Measurements from ENCODE around the gene ZNF213.
"Not testable (repeated sequence)": the region's sequence is repeated elsewhere in the genome, so short reads cannot be mapped to it uniquely, and the experiment has no call there.

The ZNF213 gene

DNA sequence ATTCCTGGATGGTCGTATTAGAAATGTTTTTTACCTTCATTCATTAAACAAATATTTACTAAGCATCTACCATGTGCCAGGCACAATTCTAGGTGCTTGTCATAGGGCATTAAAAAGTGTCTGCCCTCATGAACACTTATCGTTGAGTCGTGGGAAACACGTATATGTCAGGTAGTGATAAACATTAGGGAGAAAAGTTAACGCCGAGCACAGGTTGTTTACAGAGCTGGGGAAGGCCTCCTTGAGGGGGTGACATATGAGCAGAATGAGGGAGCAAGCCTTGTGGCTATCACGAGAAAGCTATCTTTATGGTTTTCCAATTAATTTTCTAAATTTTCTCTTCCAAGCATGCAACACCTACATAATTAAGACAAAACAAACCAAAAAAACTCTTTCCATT, 985 bp upstream of the ZNF213 start:
- WGBS, 2 experiments (ENCODE audit: insufficient coverage in 2 of 2) = 21 to 33% methylated on average over 5 of the region's 7 CpGs
- H3K36me3 ChIP-seq (ENCODE audit: control insufficient read depth, insufficient read depth, low read length) = peaks cover 54% of the 10 kb centered on the region
- no peaks in the 10 kb centered on the region for H3K9me3 ChIP-seq (ENCODE audit: control insufficient read depth, low read length)
- peak overlapping the region; percentile 100 for H3K4me3 ChIP-seq (ENCODE audit: extremely low read depth, insufficient read depth, low read length, poor library complexity, severe bottlenecking)
- peaks cover 15% of the 10 kb centered on the region for H3K4me1 ChIP-seq (ENCODE audit: control insufficient read depth, insufficient read depth, low read length, poor library complexity, severe bottlenecking)
- no peak overlapping the region for H3K27ac ChIP-seq (ENCODE audit: low read depth, low read length, severe bottlenecking)

- H3K36me3 ChIP-seq (ENCODE audit: control insufficient read depth, insufficient read depth, low read length) = peaks cover 52% of the 10 kb centered on the region
These were observed 392 bp downstream of the ZNF213 start for GRCh38 chr16:3135126-3135715.

GRCh38 chr16:3137267-3137666, 2.4 kb downstream of the ZNF213 start:
- 98 to 99% methylated on average over 13 of the region's 13 CpGs for WGBS, 2 experiments (ENCODE audit: insufficient coverage in 2 of 2)
- H3K9me3 ChIP-seq (ENCODE audit: control insufficient read depth, low read length) = no peaks in the 10 kb centered on the region

More at GRCh38 chr16:3135126-3135715, 392 bp downstream of the ZNF213 start:
- H3K4me1 ChIP-seq (ENCODE audit: control insufficient read depth, insufficient read depth, low read length, poor library complexity, severe bottlenecking) = peaks cover 23% of the 10 kb centered on the region
- H3K4me3 ChIP-seq (ENCODE audit: extremely low read depth, insufficient read depth, low read length, poor library complexity, severe bottlenecking) = peak overlapping the region; percentile 88
- H3K9me3 ChIP-seq (ENCODE audit: control insufficient read depth, low read length) = no peaks in the 10 kb centered on the region
- WGBS, 2 experiments (ENCODE audit: insufficient coverage in 2 of 2) = 0 to 1% methylated on average over 36 to 39 of the region's 43 CpGs
- H3K27ac ChIP-seq (ENCODE audit: low read depth, low read length, severe bottlenecking) = peak overlapping the region; percentile 67

DNA sequence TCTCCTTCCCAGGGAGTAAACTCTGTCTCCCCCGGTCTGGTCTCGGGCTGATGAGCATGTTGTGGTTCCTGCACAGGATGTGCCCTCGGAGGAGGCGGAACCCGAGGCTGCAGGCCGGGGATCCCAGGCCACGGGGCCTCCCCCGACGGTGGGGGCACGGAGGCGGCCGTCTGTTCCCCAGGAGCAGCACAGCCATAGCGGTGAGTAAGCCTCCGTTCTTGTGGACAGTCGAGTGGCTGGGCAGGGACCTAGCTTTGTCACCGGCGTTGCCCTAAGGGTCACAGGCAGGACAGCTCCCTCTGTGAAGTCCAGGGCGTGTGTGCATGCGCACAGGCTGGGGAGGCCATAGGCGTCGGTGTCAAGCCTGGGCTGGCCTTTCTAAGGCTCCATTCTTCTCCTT, 3.5 kb downstream of the ZNF213 start:
- Histone ChIP-seq H3K9me3 (ENCODE audit: control insufficient read depth, low read length) (no peaks in the 10 kb centered on the region), H3K27ac (ENCODE audit: low read depth, low read length, severe bottlenecking) (no peak overlapping the region), H3K36me3 (ENCODE audit: control insufficient read depth, insufficient read depth, low read length) (peaks cover 42% of the 10 kb centered on the region), H3K4me3 (ENCODE audit: extremely low read depth, insufficient read depth, low read length, poor library complexity, severe bottlenecking) (no peak overlapping the region), H3K4me1 (ENCODE audit: control insufficient read depth, insufficient read depth, low read length, poor library complexity, severe bottlenecking) (peaks cover 23% of the 10 kb centered on the region)
- 96 to 98% methylated on average over 21 of the region's 21 CpGs for WGBS, 2 experiments (ENCODE audit: insufficient coverage in 2 of 2)

More at GRCh38 chr16:3137267-3137666, 2.4 kb downstream of the ZNF213 start:
- Histone ChIP-seq H3K27ac (ENCODE audit: low read depth, low read length, severe bottlenecking) (no peak overlapping the region), H3K4me3 (ENCODE audit: extremely low read depth, insufficient read depth, low read length, poor library complexity, severe bottlenecking) (no peak overlapping the region), H3K36me3 (ENCODE audit: control insufficient read depth, insufficient read depth, low read length) (peaks cover 50% of the 10 kb centered on the region), H3K4me1 (ENCODE audit: control insufficient read depth, insufficient read depth, low read length, poor library complexity, severe bottlenecking) (peaks cover 23% of the 10 kb centered on the region)

- Histone ChIP-seq H3K27ac (ENCODE audit: low read depth, low read length, severe bottlenecking) (no peak overlapping the region), H3K4me3 (ENCODE audit: extremely low read depth, insufficient read depth, low read length, poor library complexity, severe bottlenecking) (no peak overlapping the region), H3K4me1 (ENCODE audit: control insufficient read depth, insufficient read depth, low read length, poor library complexity, severe bottlenecking) (peaks cover 23% of the 10 kb centered on the region), H3K36me3 (ENCODE audit: control insufficient read depth, insufficient read depth, low read length) (peaks cover 42% of the 10 kb centered on the region), H3K9me3 (ENCODE audit: control insufficient read depth, low read length) (no peaks in the 10 kb centered on the region)
- WGBS, 2 experiments (ENCODE audit: insufficient coverage in 2 of 2) = 93% methylated on average over 12 to 14 of the region's 14 CpGs
These were observed 4.1 kb downstream of the ZNF213 start for GRCh38 chr16:3138823-3139426.

GRCh38 chr16:3139561-3139960, 4.7 kb downstream of the ZNF213 start:
- not testable (repeated sequence) for H3K9me3 ChIP-seq (ENCODE audit: control insufficient read depth, low read length); H3K4me3 ChIP-seq (ENCODE audit: extremely low read depth, insufficient read depth, low read length, poor library complexity, severe bottlenecking); H3K27ac ChIP-seq (ENCODE audit: low read depth, low read length, severe bottlenecking)
- WGBS, 2 experiments (ENCODE audit: insufficient coverage in 2 of 2) = 92 to 94% methylated on average over 9 of the region's 9 CpGs
- Histone ChIP-seq H3K36me3 (ENCODE audit: control insufficient read depth, insufficient read depth, low read length) (peaks cover 42% of the 10 kb centered on the region), H3K4me1 (ENCODE audit: control insufficient read depth, insufficient read depth, low read length, poor library complexity, severe bottlenecking) (peaks cover 23% of the 10 kb centered on the region)

- H3K4me1 ChIP-seq (ENCODE audit: control insufficient read depth, insufficient read depth, low read length, poor library complexity, severe bottlenecking) = peaks cover 21% of the 10 kb centered on the region
- H3K4me3 ChIP-seq (ENCODE audit: extremely low read depth, insufficient read depth, low read length, poor library complexity, severe bottlenecking) = no peak overlapping the region
- peaks cover 42% of the 10 kb centered on the region for H3K36me3 ChIP-seq (ENCODE audit: control insufficient read depth, insufficient read depth, low read length)
- H3K9me3 ChIP-seq (ENCODE audit: control insufficient read depth, low read length) = no peaks in the 10 kb centered on the region
- no peak overlapping the region for H3K27ac ChIP-seq (ENCODE audit: low read depth, low read length, severe bottlenecking)
- 96 to 97% methylated on average over 68 to 69 of the region's 69 CpGs for WGBS, 2 experiments (ENCODE audit: insufficient coverage in 2 of 2)
These were observed 6.0 kb downstream of the ZNF213 start for GRCh38 chr16:3140603-3141427.

DNA sequence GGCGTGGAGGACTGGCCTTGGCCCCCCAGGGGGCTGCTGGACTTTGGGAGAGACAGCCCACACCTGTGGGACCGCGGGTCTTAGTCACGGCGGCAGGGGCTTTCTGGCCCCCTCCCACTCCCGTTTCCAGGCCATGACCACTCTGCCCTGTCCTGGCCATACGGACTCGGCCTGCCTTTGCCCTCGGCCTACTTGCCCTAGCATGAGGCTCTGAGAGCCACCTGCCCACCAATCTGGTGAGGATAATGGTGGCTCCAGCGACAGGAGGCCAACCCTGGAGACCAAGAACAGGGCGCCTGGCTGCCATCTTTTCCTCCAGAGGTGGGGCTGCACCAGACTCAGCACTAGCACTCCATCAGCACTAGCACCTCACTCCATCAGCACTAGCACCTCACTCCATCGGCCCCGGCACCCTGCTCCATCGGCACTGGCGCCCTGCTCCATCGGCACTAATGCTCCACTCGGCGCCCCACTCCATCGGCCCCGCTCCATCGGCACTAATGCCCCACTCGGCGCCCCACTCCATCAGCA, 7.0 kb downstream of the ZNF213 start:
- Histone ChIP-seq H3K36me3 (ENCODE audit: control insufficient read depth, insufficient read depth, low read length) (peaks cover 39% of the 10 kb centered on the region), H3K4me1 (ENCODE audit: control insufficient read depth, insufficient read depth, low read length, poor library complexity, severe bottlenecking) (peaks cover 16% of the 10 kb centered on the region), H3K9me3 (ENCODE audit: control insufficient read depth, low read length) (no peaks in the 10 kb centered on the region), H3K4me3 (ENCODE audit: extremely low read depth, insufficient read depth, low read length, poor library complexity, severe bottlenecking) (no peak overlapping the region), H3K27ac (ENCODE audit: low read depth, low read length, severe bottlenecking) (no peak overlapping the region)
- 93 to 94% methylated on average over 12 to 23 of the region's 23 CpGs for WGBS, 2 experiments (ENCODE audit: insufficient coverage in 2 of 2)

DNA sequence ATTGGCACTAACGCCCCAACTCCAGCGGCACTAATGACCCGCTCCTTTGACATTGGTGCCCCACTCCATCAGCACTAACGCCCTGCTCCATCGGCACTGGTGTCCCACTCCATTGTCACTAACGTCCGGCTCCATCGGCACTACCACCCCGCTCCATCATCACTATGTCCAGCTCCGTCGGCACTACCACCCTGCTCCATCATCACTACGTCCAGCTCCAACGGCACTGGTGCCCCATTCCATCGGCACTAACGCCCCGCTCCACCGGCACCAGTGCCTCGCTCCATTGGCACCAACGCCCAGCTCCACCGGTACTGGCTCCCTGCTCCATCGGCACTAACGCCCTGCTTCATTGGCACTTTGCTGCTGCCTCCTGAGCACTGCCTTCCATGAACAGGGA, 7.5 kb downstream of the ZNF213 start:
- no peaks in the 10 kb centered on the region for H3K9me3 ChIP-seq (ENCODE audit: control insufficient read depth, low read length)
- peaks cover 16% of the 10 kb centered on the region for H3K4me1 ChIP-seq (ENCODE audit: control insufficient read depth, insufficient read depth, low read length, poor library complexity, severe bottlenecking)
- peaks cover 36% of the 10 kb centered on the region for H3K36me3 ChIP-seq (ENCODE audit: control insufficient read depth, insufficient read depth, low read length)
- no peak overlapping the region for H3K4me3 ChIP-seq (ENCODE audit: extremely low read depth, insufficient read depth, low read length, poor library complexity, severe bottlenecking)
- no peak overlapping the region for H3K27ac ChIP-seq (ENCODE audit: low read depth, low read length, severe bottlenecking)
- WGBS, 2 experiments (ENCODE audit: insufficient coverage in 2 of 2) = 95 to 97% methylated on average over 19 to 20 of the region's 22 CpGs

DNA sequence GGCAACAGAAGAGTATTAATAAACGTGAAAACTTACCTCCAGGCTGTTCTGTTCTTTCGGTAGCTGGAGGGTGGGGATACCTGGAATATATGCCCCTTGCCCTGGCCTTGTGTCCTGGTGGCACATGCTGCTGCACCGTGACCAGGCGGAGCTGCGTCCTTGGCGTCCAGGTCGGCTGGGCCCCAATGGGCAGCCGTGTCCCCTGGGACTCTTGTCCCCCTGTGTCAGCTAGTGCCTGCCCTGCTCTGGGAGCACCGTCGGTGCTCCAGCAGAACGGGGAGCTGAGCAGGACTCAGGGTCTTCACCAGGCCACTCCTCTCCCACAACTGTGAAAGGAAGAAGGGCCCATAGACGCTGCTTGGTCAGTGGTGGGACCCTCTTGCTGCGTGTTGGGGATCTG, 7.9 kb downstream of the ZNF213 start:
- Histone ChIP-seq H3K27ac (ENCODE audit: low read depth, low read length, severe bottlenecking) (no peak overlapping the region), H3K36me3 (ENCODE audit: control insufficient read depth, insufficient read depth, low read length) (peaks cover 31% of the 10 kb centered on the region), H3K4me1 (ENCODE audit: control insufficient read depth, insufficient read depth, low read length, poor library complexity, severe bottlenecking) (peaks cover 16% of the 10 kb centered on the region), H3K4me3 (ENCODE audit: extremely low read depth, insufficient read depth, low read length, poor library complexity, severe bottlenecking) (no peak overlapping the region), H3K9me3 (ENCODE audit: control insufficient read depth, low read length) (no peaks in the 10 kb centered on the region)
- 97% methylated on average over 11 to 12 of the region's 13 CpGs for WGBS, 2 experiments (ENCODE audit: insufficient coverage in 2 of 2)

Measured in mesodermal cell (in vitro differentiated cells).